ENCODE results near the gene TP53RK.

GRCh38 chr20:46708172-46708860 is 19.1 kb upstream of the TP53RK start:
- TF ChIP-seq POLR2A (IDR thresholded peaks at IDR 0.05; ENCODE audit: low read length), result no peak
- TF ChIP-seq GATA1 (IDR thresholded peaks at IDR 0.05; ENCODE audit: low read depth, low read length), result no peak

All from erythroblast (primary cell).